ENCODE data around the gene RNF144B. TPM values are rescaled to one million over a fixed set of nuclear protein-coding genes. Genes with fewer than 3 reads are reported as not detected.
"Not testable (repeated sequence)": the region's sequence is repeated elsewhere in the genome, so short reads cannot be mapped to it uniquely, and the experiment has no call there.

The RNF144B gene
- total and polyA plus RNA-seq, 9 of the 15 experiments (the other 6 are each of a cell fraction or from before 2014, with no cell fraction given), result 0.01 TPM; not detected in 8

- TF ChIP-seq DNMT1 (IDR thresholded peaks at IDR 0.05), result no peak
- no peak for TF ChIP-seq MBD2 (IDR thresholded peaks at IDR 0.05; ENCODE audit: borderline replicate concordance, low read depth)
- no peak for TF ChIP-seq BRD4 (IDR thresholded peaks at IDR 0.05)
These were observed 25.0 kb upstream of the RNF144B start (continued) for GRCh38 chr6:18362058-18362561.

- Histone ChIP-seq H3K4me1 (replicated peaks in 1 of 2; ENCODE audit: control insufficient read depth in 2 of 2, insufficient read depth in 2 of 2, low read length in 2 of 2) (peaks cover 0 to 7% of the 10 kb centered on the region in 2 experiments; a peak in 2 of 5 replicates), H3K9me1 (ENCODE audit: control insufficient read depth, insufficient read depth, low read length) (no peaks in the 10 kb centered on the region), H3K4me2 (ENCODE audit: insufficient read depth, low read length) (no peak overlapping the region), H3K27me3 (ENCODE audit: control insufficient read depth in 2 of 2, insufficient read depth in 2 of 2, low read length in 2 of 2) (peaks cover 0 to 16% of the 10 kb centered on the region in 2 experiments; a peak in 2 of 5 replicates), H4K20me1 (replicated peaks; ENCODE audit: control insufficient read depth, insufficient read depth, low read length) (no peaks in the 10 kb centered on the region), H3K27ac (ENCODE audit: extremely low read depth, low read depth, low read length) (no peak overlapping the region), H3K36me3 (ENCODE audit: control insufficient read depth, insufficient read depth, low read length) (no peaks in the 10 kb centered on the region), H3K9me3 (replicated peaks; ENCODE audit: control insufficient read depth, insufficient read depth, low read depth, low read length) (no peaks in the 10 kb centered on the region), H3K9ac (ENCODE audit: insufficient read depth in 1 of 2, low read depth in 2 of 2, low read length in 2 of 2) (no peak overlapping the region), H3K79me2 (ENCODE audit: control insufficient read depth, insufficient read depth, low read length) (no peaks in the 10 kb centered on the region), H3K4me3 (no peak overlapping the region), H2AFZ (ENCODE audit: low read depth, low read length) (no peak overlapping the region)
- CTCF ChIA-PET (ENCODE audit: low intra/inter-chr PET ratio), result no interaction called here
- FAIRE-seq, result no peak
- intact Hi-C loops (cut with micrococcal nuclease), result no loop called here
- POLR2A ChIA-PET, result no interaction called here
- TF ChIP-seq EHMT2 (IDR thresholded peaks at IDR 0.05) (no peak), ELF4 (CRISPR knock-in tag; IDR thresholded peaks at IDR 0.05) (no peak), E4F1 (CRISPR knock-in tag; IDR thresholded peaks at IDR 0.05; ENCODE audit: borderline replicate concordance) (no peak), RAD51 (IDR thresholded peaks at IDR 0.05; ENCODE audit: borderline replicate concordance, low read depth) (no peak), MTA1 (IDR thresholded peaks at IDR 0.05; ENCODE audit: borderline replicate concordance) (no peak), ZNF134 (CRISPR knock-in tag; conservative IDR thresholded peaks at IDR 0.05) (no peak), NCOR1 (IDR thresholded peaks at IDR 0.05) (no peak)
- 0% methylated on average over 5 of the region's 5 CpGs for WGBS (ENCODE audit: insufficient coverage, low coverage, missing lambda C conversion rate)
- BruUV-seq (replicated peaks), result no TSS peak
- in situ Hi-C loops (cut with MboI), result no loop called here
- ATAC-seq, result no peak
- no peak for DNase-seq (ENCODE audit: extremely low read depth in 1 of 4, low spot score in 3 of 4)
These were observed 23.4 kb upstream of the RNF144B start for GRCh38 chr6:18363746-18364145.

GRCh38 chr6:18364561-18364960 lies 22.6 kb upstream of the RNF144B start:
- H3K9me1 ChIP-seq (ENCODE audit: control insufficient read depth, insufficient read depth, low read length); POLR2A ChIA-PET; H3K36me3 ChIP-seq (ENCODE audit: control insufficient read depth, insufficient read depth, low read length); H3K9me3 ChIP-seq (replicated peaks; ENCODE audit: control insufficient read depth, insufficient read depth, low read depth, low read length); H3K27ac ChIP-seq (ENCODE audit: extremely low read depth, low read depth, low read length); FAIRE-seq; intact Hi-C loops (cut with micrococcal nuclease); H3K4me3 ChIP-seq; ATAC-seq; H3K4me2 ChIP-seq (ENCODE audit: insufficient read depth, low read length); H3K4me1 ChIP-seq (replicated peaks in 1 of 2; ENCODE audit: control insufficient read depth in 2 of 2, insufficient read depth in 2 of 2, low read length in 2 of 2); BruUV-seq (replicated peaks); H3K79me2 ChIP-seq (ENCODE audit: control insufficient read depth, insufficient read depth, low read length); H3K9ac ChIP-seq (ENCODE audit: insufficient read depth in 1 of 2, low read depth in 2 of 2, low read length in 2 of 2); H4K20me1 ChIP-seq (replicated peaks; ENCODE audit: control insufficient read depth, insufficient read depth, low read length); CTCF ChIA-PET (ENCODE audit: low intra/inter-chr PET ratio); H2AFZ ChIP-seq (ENCODE audit: low read depth, low read length); in situ Hi-C loops (cut with MboI); DNase-seq (ENCODE audit: extremely low read depth in 1 of 4, low spot score in 3 of 4): not testable (repeated sequence)
- WGBS (ENCODE audit: insufficient coverage, low coverage, missing lambda C conversion rate), result 0% methylated on average over 2 of the region's 2 CpGs
- H3K27me3 ChIP-seq (ENCODE audit: control insufficient read depth in 2 of 2, insufficient read depth in 2 of 2, low read length in 2 of 2), result peaks cover 0 to 16% of the 10 kb centered on the region in 2 experiments; a peak in 2 of 5 replicates

Data from K562 (cell line).